Myocyte (in vitro differentiated cells): Measurements from ENCODE around the gene SLC12A8. TPM values are rescaled to one million over a fixed set of nuclear protein-coding genes. Genes with fewer than 3 reads are reported as not detected.

ENCODE experiments used
- DNase-seq: peaks from one replicate; pipeline ENCODE4 v3.0.0-alpha.2; 2012; ENCODE audit warnings: low read depth
- microRNA-seq: library from miRNA; unstranded; fragments of <30 nt; microRNA quantifications from one replicate; pipeline ENCODE4, GENCODE V29; 2016
- total RNA-seq: library from RNA; depleted of rRNA; stranded (reverse); fragments of >200 nt; gene quantifications from 2 replicates; pipeline ENCODE4 v1.2.3, GENCODE V29; 2014

SLC12A8 gene
- total RNA-seq, 1 donor from 2014 or later: 10.2 TPM

DNA sequence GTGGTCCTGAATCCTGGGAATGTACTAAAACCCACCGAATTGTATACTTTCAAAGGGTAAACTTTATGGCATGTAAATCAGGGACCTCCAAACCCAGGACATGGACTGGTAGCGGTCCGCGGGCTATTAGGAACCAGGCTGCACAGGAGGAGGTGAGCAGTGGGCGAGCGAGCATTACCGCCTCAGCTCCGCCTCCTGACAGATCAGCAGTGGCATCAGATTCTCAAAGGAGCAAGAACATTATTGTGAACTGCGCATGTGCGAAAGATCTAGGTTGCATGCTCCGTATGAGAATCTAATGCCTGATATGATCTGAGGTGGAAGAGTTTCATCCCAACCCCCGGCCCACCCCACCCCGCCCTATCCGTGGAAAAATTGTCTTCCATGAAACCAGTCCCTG is 178.9 kb downstream of the SLC12A8 start:
- no peak for DNase-seq

GRCh38 chr3:125033135-125033534 is 179.4 kb downstream of the SLC12A8 start:
- DNase-seq: peak; percentile 88

GRCh38 chr3:125032683-125033082 is 179.9 kb downstream of the SLC12A8 start:
- DNase-seq: peak; percentile 31

Small RNA genes lying within 50 kb of the gene (microRNA-seq; reads per million reads assigned to microRNA genes)
- not detected for gene MIR5092

Other genes starting within 250 kb of the SLC12A8 start
- 26.1 and 32.4 TPM in 2 replicates for gene HEG1, start 156.8 kb downstream of the SLC12A8 start, total RNA-seq
- gene ZNF148, start 162.6 kb upstream of the SLC12A8 start, total RNA-seq: 33.4 and 43.3 TPM in 2 replicates